Measurements from ENCODE around the gene MIPOL1.

GRCh38 chr14:37591941-37592481, 394.3 kb downstream of the MIPOL1 start:
- TF ChIP-seq CTCF (conservative IDR thresholded peaks at IDR 0.05; ENCODE audit: low read depth in 2 of 2) (no peak), EZH2 (IDR thresholded peaks at IDR 0.05; ENCODE audit: low read depth, unreplicated experiment) (peak; percentile 82), REST (IDR thresholded peaks at IDR 0.05; ENCODE audit: unreplicated experiment) (no peak), POLR2AphosphoS5 (IDR thresholded peaks at IDR 0.05; ENCODE audit: low read depth) (no peak), EZH2phosphoT487 (IDR thresholded peaks at IDR 0.05; ENCODE audit: unreplicated experiment) (no peak), CREB1 (CRISPR knock-in tag; IDR thresholded peaks at IDR 0.05; ENCODE audit: low read depth) (no peak), ETS1 (IDR thresholded peaks at IDR 0.05) (no peak)

Data from GM23338 (cell line).